Gastrocnemius medialis (tissue), 4 donors: ENCODE results near the gene STARD13.

Source experiments
- POLR2A ChIP-seq, 2 donors: fragments of 450-650 bp; IDR thresholded peaks; one replicate each; pipeline ENCODE4 v1.6.1; 2017; ENCODE audit warnings: antibody characterized with exemption in 2 of 2, mild to moderate bottlenecking in 2 of 2, moderate library complexity in 2 of 2
- TF ChIP-seq, protein P1 (sequence below), 5 experiments: fragments of 450-650 bp in 3 of 5; fragments of 200-600 bp in 2 of 5; sonication (generic) in 2 of 5; IDR thresholded peaks in 4 of 5; conservative IDR thresholded peaks in 1 of 5; 1 replicate in 4 of 5; 2 replicates in 1 of 5; pipeline ENCODE4 v1.5.1; 2016 to 2019; ENCODE audit warnings: antibody characterized with exemption in 5 of 5, mild to moderate bottlenecking in 3 of 5, moderate library complexity in 3 of 5

DNA sequence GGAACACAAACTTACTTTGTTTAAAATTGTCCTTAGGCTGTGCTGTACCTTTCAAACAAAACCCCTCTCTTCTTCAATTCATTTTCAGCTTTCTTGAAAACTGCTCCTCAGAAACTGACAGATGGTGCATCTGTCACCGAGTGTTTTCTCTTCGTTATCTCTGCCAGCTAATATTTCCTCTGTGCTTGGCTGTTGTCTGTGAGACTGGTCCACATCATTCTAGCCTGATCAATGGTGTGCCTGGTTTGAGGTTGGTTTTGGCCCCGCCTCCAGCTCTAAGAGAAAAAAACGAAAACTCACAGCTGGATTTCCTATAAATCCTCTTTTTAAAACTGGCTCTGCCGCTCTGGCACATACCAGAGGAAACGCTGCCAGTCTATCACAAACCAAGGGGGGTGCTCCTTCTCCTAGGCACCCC lies 79.7 kb downstream of the STARD13 start:
- TF ChIP-seq, protein P1, sequence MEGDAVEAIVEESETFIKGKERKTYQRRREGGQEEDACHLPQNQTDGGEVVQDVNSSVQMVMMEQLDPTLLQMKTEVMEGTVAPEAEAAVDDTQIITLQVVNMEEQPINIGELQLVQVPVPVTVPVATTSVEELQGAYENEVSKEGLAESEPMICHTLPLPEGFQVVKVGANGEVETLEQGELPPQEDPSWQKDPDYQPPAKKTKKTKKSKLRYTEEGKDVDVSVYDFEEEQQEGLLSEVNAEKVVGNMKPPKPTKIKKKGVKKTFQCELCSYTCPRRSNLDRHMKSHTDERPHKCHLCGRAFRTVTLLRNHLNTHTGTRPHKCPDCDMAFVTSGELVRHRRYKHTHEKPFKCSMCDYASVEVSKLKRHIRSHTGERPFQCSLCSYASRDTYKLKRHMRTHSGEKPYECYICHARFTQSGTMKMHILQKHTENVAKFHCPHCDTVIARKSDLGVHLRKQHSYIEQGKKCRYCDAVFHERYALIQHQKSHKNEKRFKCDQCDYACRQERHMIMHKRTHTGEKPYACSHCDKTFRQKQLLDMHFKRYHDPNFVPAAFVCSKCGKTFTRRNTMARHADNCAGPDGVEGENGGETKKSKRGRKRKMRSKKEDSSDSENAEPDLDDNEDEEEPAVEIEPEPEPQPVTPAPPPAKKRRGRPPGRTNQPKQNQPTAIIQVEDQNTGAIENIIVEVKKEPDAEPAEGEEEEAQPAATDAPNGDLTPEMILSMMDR (IDR thresholded peaks at IDR 0.05 in 4 of 5, conservative IDR thresholded peaks at IDR 0.05 in 1 of 5): no peak
- TF ChIP-seq POLR2A (IDR thresholded peaks at IDR 0.05): peak in 1 of 2 donors; percentile 30
